Measurements from ENCODE around the gene PRSS37. TPM values are rescaled to one million over a fixed set of nuclear protein-coding genes. Genes with fewer than 3 reads are reported as not detected.

Gene PRSS37, protein sequence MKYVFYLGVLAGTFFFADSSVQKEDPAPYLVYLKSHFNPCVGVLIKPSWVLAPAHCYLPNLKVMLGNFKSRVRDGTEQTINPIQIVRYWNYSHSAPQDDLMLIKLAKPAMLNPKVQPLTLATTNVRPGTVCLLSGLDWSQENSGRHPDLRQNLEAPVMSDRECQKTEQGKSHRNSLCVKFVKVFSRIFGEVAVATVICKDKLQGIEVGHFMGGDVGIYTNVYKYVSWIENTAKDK
- not detected for total RNA-seq

DNA sequence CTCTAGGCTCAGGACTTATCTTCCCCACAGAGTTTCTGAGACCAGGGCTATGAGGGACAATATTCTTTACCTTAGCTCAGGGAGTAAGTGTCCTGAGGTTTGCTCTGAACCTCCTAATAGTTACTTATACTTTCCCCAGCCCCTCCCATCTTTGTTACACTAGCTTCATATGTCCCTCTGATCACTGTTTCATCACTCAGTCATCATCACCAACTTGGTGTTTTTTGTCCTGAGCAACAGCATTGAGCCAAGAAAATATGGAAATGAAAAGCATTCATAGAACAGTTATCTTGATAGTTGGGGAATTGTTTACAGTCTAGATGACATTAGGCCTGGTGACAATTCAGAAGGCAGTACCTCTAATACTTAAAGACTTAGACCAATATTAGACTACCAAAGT, at the start of gene PRSS37:
TSS of gene PRSS37 (minus strand) at position 101 of the 400 bp plus-strand sequence. CDS start 436 bp downstream, outside the sequence.
- H3K27me3 ChIP-seq = no peaks in the 10 kb centered on the region
- TF ChIP-seq POLR2A (IDR thresholded peaks at IDR 0.05) = no peak
- no peak for TF ChIP-seq POLR2AphosphoS5 (IDR thresholded peaks at IDR 0.05)
- TF ChIP-seq, protein P1, sequence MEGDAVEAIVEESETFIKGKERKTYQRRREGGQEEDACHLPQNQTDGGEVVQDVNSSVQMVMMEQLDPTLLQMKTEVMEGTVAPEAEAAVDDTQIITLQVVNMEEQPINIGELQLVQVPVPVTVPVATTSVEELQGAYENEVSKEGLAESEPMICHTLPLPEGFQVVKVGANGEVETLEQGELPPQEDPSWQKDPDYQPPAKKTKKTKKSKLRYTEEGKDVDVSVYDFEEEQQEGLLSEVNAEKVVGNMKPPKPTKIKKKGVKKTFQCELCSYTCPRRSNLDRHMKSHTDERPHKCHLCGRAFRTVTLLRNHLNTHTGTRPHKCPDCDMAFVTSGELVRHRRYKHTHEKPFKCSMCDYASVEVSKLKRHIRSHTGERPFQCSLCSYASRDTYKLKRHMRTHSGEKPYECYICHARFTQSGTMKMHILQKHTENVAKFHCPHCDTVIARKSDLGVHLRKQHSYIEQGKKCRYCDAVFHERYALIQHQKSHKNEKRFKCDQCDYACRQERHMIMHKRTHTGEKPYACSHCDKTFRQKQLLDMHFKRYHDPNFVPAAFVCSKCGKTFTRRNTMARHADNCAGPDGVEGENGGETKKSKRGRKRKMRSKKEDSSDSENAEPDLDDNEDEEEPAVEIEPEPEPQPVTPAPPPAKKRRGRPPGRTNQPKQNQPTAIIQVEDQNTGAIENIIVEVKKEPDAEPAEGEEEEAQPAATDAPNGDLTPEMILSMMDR (IDR thresholded peaks at IDR 0.05) = no peak

DNA sequence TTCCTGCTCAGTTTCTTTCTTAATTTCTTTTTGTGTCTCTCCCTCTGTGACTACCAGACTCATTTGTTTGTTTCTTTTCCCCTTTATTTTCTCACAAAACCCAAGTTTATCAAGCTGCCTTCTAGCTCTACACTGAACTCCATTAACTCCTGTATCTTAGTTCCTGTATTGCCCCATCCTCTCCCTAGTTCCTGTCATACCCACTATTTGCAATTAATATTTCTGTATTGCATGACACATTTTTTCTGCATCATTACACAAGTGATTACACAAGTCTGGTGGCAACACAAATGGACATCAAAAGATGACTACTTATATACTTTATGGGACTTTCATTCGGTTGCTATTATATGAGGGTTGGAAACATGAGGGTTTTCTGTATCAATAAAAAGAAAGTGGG, 48.0 kb upstream of the PRSS37 start:
- intact Hi-C loops (cut with DNase I; ENCODE audit: low total_unique reads) = no loop called here
- no peak for TF ChIP-seq POLR2AphosphoS5 (IDR thresholded peaks at IDR 0.05)
- TF ChIP-seq, protein P1 (IDR thresholded peaks at IDR 0.05) = no peak
- TF ChIP-seq POLR2A (IDR thresholded peaks at IDR 0.05) = no peak
- Histone ChIP-seq H3K36me3 (no peaks in the 10 kb centered on the region), H3K4me1 (no peaks in the 10 kb centered on the region), H3K9me3 (no peaks in the 10 kb centered on the region), H3K27ac (no peak overlapping the region), H3K4me3 (no peak overlapping the region), H3K27me3 (no peaks in the 10 kb centered on the region)
- DNase-seq (ENCODE audit: low spot score in 2 of 2) = no peak

More for the DNA sequence above, at the start of gene PRSS37:
- intact Hi-C loops (cut with DNase I; ENCODE audit: low total_unique reads) = no loop called here
- Histone ChIP-seq H3K36me3 (no peaks in the 10 kb centered on the region), H3K4me1 (no peaks in the 10 kb centered on the region), H3K4me3 (no peak within 1 kb of the TSS), H3K27ac (no peak within 1 kb of the TSS), H3K9me3 (no peaks in the 10 kb centered on the region)
- no peak for DNase-seq (ENCODE audit: low spot score in 2 of 2)

DNA sequence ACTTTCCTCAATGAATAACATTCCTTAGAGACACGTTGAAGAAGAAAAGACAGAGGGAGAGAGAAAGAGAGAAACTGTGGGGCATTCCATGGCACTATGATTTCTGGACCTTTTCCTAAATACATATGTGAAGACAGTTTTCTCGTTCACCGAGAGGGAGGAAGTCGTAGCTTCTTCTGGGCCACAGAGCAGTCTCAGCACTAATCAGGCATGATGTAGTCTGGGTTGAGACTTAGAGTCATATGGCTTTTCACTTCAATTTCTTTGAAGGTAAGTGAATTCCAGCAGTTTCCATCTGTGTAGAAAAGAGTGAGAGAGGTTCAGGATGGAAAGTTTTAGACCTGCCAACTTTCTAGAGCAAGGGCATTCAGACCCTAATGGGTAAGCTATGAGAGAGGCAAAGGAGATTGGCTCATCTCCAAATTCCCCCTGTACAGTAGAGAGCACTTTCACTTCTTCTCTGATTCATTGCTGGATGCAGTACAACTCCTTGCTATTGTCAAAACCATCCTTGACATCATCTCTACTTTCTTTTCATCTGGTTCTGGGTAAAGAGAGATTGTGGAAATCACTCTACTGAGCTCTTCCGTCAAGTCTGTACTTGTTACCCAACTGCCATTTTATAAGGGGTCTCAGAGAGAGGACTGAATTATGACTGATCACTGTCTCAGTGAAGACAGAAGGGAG, 43.4 kb upstream of the PRSS37 start:
- Histone ChIP-seq H3K4me1 (no peaks in the 10 kb centered on the region), H3K4me3 (no peak overlapping the region), H3K36me3 (no peaks in the 10 kb centered on the region), H3K9me3 (peaks cover 3 to 6% of the 10 kb centered on the region in 2 donors), H3K27ac (no peak overlapping the region), H3K27me3 (no peaks in the 10 kb centered on the region)
- intact Hi-C loops (cut with DNase I; ENCODE audit: low total_unique reads) = no loop called here
- TF ChIP-seq, protein P1 (IDR thresholded peaks at IDR 0.05) = no peak
- TF ChIP-seq POLR2A (IDR thresholded peaks at IDR 0.05) (no peak), POLR2AphosphoS5 (IDR thresholded peaks at IDR 0.05) (no peak)
- DNase-seq (ENCODE audit: low spot score in 2 of 2) = no peak

DNA sequence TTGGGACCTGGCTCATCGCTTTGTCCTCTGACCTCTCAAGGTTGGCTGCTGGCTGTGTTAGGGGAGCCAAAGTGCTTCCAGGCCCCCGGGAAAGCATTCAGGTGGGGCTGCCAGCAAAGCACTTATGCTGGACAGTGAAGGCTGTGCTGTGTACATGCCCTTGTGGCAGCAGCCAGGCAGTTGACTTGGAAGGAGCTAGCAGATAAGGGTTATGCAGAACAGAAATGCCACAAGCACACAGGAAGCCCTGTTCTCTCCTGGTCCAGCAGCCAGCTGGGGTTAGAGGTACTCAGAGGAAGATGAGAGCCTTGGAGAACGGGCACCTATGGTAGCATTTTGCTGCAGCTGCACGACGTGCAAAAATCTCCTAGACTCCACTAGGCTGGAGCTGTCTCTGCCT, 39.7 kb upstream of the PRSS37 start:
- intact Hi-C loops (cut with DNase I; ENCODE audit: low total_unique reads) = no loop called here
- no peaks in the 10 kb centered on the region for H3K36me3 ChIP-seq
- no peak overlapping the region for H3K27ac ChIP-seq
- no peaks in the 10 kb centered on the region for H3K27me3 ChIP-seq
- H3K9me3 ChIP-seq = peaks cover 6 to 13% of the 10 kb centered on the region in 2 donors
- no peak for TF ChIP-seq POLR2AphosphoS5 (IDR thresholded peaks at IDR 0.05)
- TF ChIP-seq, protein P1 (IDR thresholded peaks at IDR 0.05) = no peak
- no peak for TF ChIP-seq POLR2A (IDR thresholded peaks at IDR 0.05)
- no peaks in the 10 kb centered on the region for H3K4me1 ChIP-seq
- no peak for DNase-seq (ENCODE audit: low spot score in 2 of 2)
- no peak overlapping the region for H3K4me3 ChIP-seq

DNA sequence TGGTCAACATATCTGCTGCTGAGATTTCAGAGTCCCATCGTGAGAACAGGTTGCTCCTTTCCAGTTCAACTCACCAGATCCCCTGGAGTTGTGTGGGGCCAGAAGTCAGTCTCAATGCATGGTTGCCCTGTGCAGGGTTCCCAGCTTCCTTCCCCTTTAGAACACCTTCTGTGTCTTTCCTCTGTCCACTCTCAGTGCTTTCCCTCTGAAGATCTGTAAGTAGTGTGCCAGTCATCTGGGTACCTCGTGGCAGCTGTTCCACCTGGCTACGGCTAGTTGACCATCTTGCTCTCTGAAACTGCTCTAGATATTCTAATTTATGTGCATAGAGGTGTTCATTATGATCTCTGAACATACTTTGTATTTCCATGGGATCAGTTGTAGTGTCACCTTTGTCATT, 36.1 kb upstream of the PRSS37 start:
- TF ChIP-seq POLR2A (IDR thresholded peaks at IDR 0.05) (no peak), POLR2AphosphoS5 (IDR thresholded peaks at IDR 0.05) (no peak)
- TF ChIP-seq, protein P1 (IDR thresholded peaks at IDR 0.05) = no peak
- H3K36me3 ChIP-seq = no peaks in the 10 kb centered on the region
- H3K4me1 ChIP-seq = no peaks in the 10 kb centered on the region
- H3K4me3 ChIP-seq = no peak overlapping the region
- no peak for DNase-seq (ENCODE audit: low spot score in 2 of 2)
- H3K27me3 ChIP-seq = no peaks in the 10 kb centered on the region
- peaks cover 6 to 10% of the 10 kb centered on the region in 2 donors for H3K9me3 ChIP-seq
- intact Hi-C loops (cut with DNase I; ENCODE audit: low total_unique reads) = no loop called here
- no peak overlapping the region for H3K27ac ChIP-seq
